Activated CD8-positive, alpha-beta T cell treated with anti-CD3 and anti-CD28 coated beads for 36 hours (primary cell): Measurements from ENCODE around the gene CSRNP3. TPM values are rescaled to one million over a fixed set of nuclear protein-coding genes. Genes with fewer than 3 reads are reported as not detected.

ENCODE experiments used
- ATAC-seq: fragments of 200-7000 bp; cut with Tn5 transposase; one replicate; pipeline ENCODE4 v1.10.0; 2021; ENCODE audit warnings: mild to moderate bottlenecking, moderate library complexity
- CTCF ChIA-PET: fragments of 350-600 bp; sonication (Branson Sonifier 250); formaldehyde crosslinking; loops from one replicate; lab custom pipeline; 2021; ENCODE audit warnings: antibody characterized with exemption; lab: Charles Lee
- POLR2A ChIA-PET: fragments of 350-600 bp; sonication (Branson Sonifier 250); formaldehyde crosslinking; loops from one replicate; lab custom pipeline; 2021; ENCODE audit warnings: antibody characterized with exemption; lab: Charles Lee
- DNase-seq: peaks from one replicate; pipeline ENCODE4 v3.0.0-alpha.2; 2020
- H3K27ac Mint-ChIP-seq: one replicate; pipeline ENCODE4 v1.8.0; 2021; ENCODE audit warnings: mild to moderate bottlenecking, mixed read lengths
- H3K27me3 Mint-ChIP-seq: one replicate; pipeline ENCODE4 v1.8.0; 2021; ENCODE audit warnings: mixed read lengths
- H3K36me3 Mint-ChIP-seq: one replicate; pipeline ENCODE4 v1.8.0; 2021; ENCODE audit warnings: low read depth, mixed read lengths
- H3K4me1 Mint-ChIP-seq: one replicate; pipeline ENCODE4 v1.8.0; 2021; ENCODE audit warnings: low read depth, mixed read lengths
- H3K4me3 Mint-ChIP-seq: one replicate; pipeline ENCODE4 v1.8.0; 2021; ENCODE audit warnings: mild to moderate bottlenecking, moderate library complexity, mixed read lengths
- H3K9me3 Mint-ChIP-seq: one replicate; pipeline ENCODE4 v1.8.0; 2021; ENCODE audit warnings: mixed read lengths
- CTCF ChIP-seq: fragments of 200-600 bp; IDR thresholded peaks from one replicate; pipeline ENCODE4 v1.8.0; 2022; ENCODE audit warnings: antibody characterized with exemption, mild to moderate bottlenecking
- intact Hi-C: fragments of 100-400 bp; cut with micrococcal nuclease; formaldehyde crosslinking; loops from one replicate; pipeline ENCODE4 v1.10.0; 2022
- total RNA-seq, 2 experiments: library from RNA; stranded (reverse); gene quantifications; one replicate each; pipeline ENCODE4 v1.2.3, GENCODE V29; 2021

The CSRNP3 gene
- total RNA-seq, 2 experiments from 2014 or later: not detected

DNA sequence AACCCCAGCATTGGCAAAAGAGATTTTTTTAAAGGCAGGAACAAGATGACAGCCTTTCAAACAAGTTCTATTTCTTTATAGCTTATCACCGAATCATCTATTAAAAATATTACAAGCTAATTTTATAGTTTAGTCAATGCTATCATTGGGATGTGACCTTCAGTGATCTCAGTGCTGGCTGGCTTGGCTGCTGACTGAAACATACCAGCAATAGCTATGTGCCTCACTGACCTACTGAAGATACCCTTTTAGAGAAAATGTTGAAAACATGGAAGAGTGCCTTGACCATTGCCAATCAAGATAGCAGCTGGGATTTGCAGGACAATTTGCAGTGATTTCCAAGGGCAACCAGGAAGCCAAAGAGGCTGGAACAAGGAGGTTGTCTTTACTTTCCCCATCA, 44.0 kb downstream of the CSRNP3 start:
- Mint-ChIP-seq H3K9me3 (no peaks in the 10 kb centered on the region), H3K4me1 (no peaks in the 10 kb centered on the region), H3K36me3 (no peaks in the 10 kb centered on the region), H3K4me3 (no peak overlapping the region), H3K27me3 (no peaks in the 10 kb centered on the region), H3K27ac (no peak overlapping the region)
- intact Hi-C loops: no loop called here
- DNase-seq (no peak), ATAC-seq (no peak)
- TF ChIP-seq CTCF: no peak
- ChIA-PET CTCF (no interaction called here), POLR2A (no interaction called here)

DNA sequence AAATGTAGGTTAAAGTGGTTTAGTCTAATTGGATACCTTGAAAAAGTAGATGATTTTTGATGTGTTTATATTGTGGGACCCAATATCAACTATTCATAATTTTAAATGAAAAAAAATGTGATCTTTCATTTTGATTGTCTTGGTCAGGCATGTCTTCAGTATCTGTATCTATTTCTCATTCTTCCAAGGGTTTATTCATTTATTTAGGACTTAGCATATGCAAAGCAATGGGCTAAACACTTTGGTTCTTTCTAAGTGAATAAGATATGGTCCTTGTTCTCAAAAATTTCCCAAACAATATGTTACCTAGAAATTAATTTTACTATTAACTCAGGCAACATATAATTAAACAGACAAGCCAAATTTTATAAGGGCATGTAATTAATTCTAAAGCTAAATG, 49.1 kb downstream of the CSRNP3 start:
- Mint-ChIP-seq H3K9me3 (no peaks in the 10 kb centered on the region), H3K36me3 (no peaks in the 10 kb centered on the region), H3K27ac (no peak overlapping the region), H3K4me3 (no peak overlapping the region), H3K27me3 (no peaks in the 10 kb centered on the region), H3K4me1 (no peaks in the 10 kb centered on the region)
- DNase-seq (no peak), ATAC-seq (no peak)
- TF ChIP-seq CTCF: no peak
- POLR2A ChIA-PET: no interaction called here
- intact Hi-C loops: no loop called here
- CTCF ChIA-PET: no interaction called here

GRCh38 chr2:165522719-165523118, 53.2 kb downstream of the CSRNP3 start:
- ATAC-seq (no peak), DNase-seq (no peak)
- Mint-ChIP-seq H3K4me3 (no peak overlapping the region), H3K27me3 (no peaks in the 10 kb centered on the region), H3K9me3 (no peaks in the 10 kb centered on the region), H3K4me1 (no peaks in the 10 kb centered on the region), H3K27ac (no peak overlapping the region), H3K36me3 (no peaks in the 10 kb centered on the region)
- TF ChIP-seq CTCF: no peak
- POLR2A ChIA-PET: no interaction called here
- intact Hi-C loops: no loop called here
- CTCF ChIA-PET: no interaction called here

DNA sequence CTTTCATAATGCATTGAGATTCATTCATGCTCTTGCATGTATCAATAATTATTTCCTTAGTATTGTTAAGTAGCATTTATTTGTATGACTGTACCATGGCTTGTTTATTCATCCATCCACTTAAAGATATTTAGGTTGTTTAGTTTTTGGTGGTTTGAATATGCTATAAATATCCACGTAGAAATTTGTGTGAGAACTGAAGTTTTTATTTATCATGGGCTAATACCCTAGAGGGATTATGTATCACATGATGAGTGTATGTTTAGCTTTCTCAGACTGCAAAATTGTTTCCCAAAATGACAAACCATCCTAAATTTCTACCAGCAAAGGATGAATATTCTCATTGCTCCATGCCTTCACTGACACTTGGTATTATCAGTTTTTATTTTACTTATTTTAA, 55.2 kb downstream of the CSRNP3 start:
- no peak for DNase-seq
- no peak overlapping the region for H3K27ac Mint-ChIP-seq

DNA sequence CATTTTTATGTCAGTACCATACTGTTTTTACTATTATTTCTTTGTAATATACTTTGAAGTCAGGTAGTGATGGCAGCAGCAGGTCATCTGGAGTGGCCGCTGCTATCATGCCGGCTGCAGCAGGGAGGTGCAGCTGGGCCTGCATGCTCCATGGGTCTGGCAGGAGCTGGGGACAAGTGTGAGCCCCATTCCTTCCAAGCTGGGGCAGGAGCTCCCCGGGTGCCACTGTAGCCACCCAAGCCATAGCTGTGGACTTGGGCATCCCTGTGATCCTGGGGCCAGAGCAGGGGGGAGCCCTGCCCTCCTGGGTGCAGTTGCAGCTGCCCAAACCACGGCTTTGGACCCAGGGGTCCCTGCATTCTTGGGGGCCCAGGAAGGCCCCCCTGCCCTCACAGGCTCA, 59.2 kb downstream of the CSRNP3 start:
- Mint-ChIP-seq H3K36me3 (no peaks in the 10 kb centered on the region), H3K9me3 (no peaks in the 10 kb centered on the region), H3K4me3 (no peak overlapping the region), H3K27me3 (no peaks in the 10 kb centered on the region), H3K4me1 (no peaks in the 10 kb centered on the region), H3K27ac (no peak overlapping the region)
- no peak for ATAC-seq
- no peak for DNase-seq
- ChIA-PET CTCF (no interaction called here), POLR2A (no interaction called here)
- intact Hi-C loops: no loop called here
- TF ChIP-seq CTCF: no peak

More for the DNA sequence above, 55.2 kb downstream of the CSRNP3 start:
- no peak for ATAC-seq
- Mint-ChIP-seq H3K36me3 (no peaks in the 10 kb centered on the region), H3K4me3 (no peak overlapping the region), H3K9me3 (no peaks in the 10 kb centered on the region), H3K4me1 (no peaks in the 10 kb centered on the region), H3K27me3 (no peaks in the 10 kb centered on the region)
- TF ChIP-seq CTCF: no peak
- CTCF ChIA-PET: no interaction called here
- intact Hi-C loops: no loop called here
- POLR2A ChIA-PET: no interaction called here
